ENCODE data around the gene MGST3.
"Not testable (repeated sequence)": the region's sequence is repeated elsewhere in the genome, so short reads cannot be mapped to it uniquely, and the experiment has no call there.

Gene MGST3

GRCh38 chr1:165701922-165702321 is 70.9 kb downstream of the MGST3 start:
- not testable (repeated sequence) for DNase-seq

- no peak for DNase-seq
Observed at GRCh38 chr1:165703648-165704047, 72.6 kb downstream of the MGST3 start.
